Progenitor cell of endocrine pancreas (in vitro differentiated cells): Measurements from ENCODE around the gene CELSR1. TPM values are rescaled to one million over a fixed set of nuclear protein-coding genes. Genes with fewer than 3 reads are reported as not detected.
A peak's percentile ranks its signal among the peaks of the same experiment; 100 is the strongest.

Experiments
- DNase-seq: peaks from one replicate; pipeline ENCODE4 v3.0.0; 2021; ENCODE audit warnings: low spot score; ENCODE audit not compliant: unreplicated experiment
- H3K27ac Mint-ChIP-seq: 2 replicates; pipeline ENCODE4 v1.8.0; 2021; ENCODE audit warnings: mild to moderate bottlenecking, moderate library complexity, mixed read lengths
- H3K27me3 Mint-ChIP-seq: 2 replicates; pipeline ENCODE4 v1.8.0; 2021; ENCODE audit warnings: mixed read lengths
- H3K36me3 Mint-ChIP-seq: 2 replicates; pipeline ENCODE4 v1.8.0; 2022; ENCODE audit warnings: mixed read lengths; ENCODE audit not compliant: insufficient read depth
- H3K4me1 Mint-ChIP-seq: 2 replicates; pipeline ENCODE4 v1.8.0; 2021; ENCODE audit warnings: low read depth, mixed read lengths
- H3K4me3 Mint-ChIP-seq: 2 replicates; pipeline ENCODE4 v1.8.0; 2021; ENCODE audit warnings: low read depth, mild to moderate bottlenecking, moderate library complexity, mixed read lengths
- H3K9me3 Mint-ChIP-seq: 2 replicates; pipeline ENCODE4 v1.8.0; 2021; ENCODE audit warnings: low read depth, mixed read lengths
- CTCF ChIP-seq: fragments of 200-600 bp; sonication (generic); IDR thresholded peaks from one replicate; pipeline ENCODE4 v1.5.0; 2021; ENCODE audit warnings: antibody characterized with exemption, mild to moderate bottlenecking; ENCODE audit not compliant: unreplicated experiment
- total RNA-seq: library from RNA; stranded (reverse); gene quantifications from 2 replicates; pipeline ENCODE4 v1.2.1, GENCODE V29; 2021

CELSR1 gene
- total RNA-seq, 1 donor from 2014 or later: 20.9 TPM

DNA sequence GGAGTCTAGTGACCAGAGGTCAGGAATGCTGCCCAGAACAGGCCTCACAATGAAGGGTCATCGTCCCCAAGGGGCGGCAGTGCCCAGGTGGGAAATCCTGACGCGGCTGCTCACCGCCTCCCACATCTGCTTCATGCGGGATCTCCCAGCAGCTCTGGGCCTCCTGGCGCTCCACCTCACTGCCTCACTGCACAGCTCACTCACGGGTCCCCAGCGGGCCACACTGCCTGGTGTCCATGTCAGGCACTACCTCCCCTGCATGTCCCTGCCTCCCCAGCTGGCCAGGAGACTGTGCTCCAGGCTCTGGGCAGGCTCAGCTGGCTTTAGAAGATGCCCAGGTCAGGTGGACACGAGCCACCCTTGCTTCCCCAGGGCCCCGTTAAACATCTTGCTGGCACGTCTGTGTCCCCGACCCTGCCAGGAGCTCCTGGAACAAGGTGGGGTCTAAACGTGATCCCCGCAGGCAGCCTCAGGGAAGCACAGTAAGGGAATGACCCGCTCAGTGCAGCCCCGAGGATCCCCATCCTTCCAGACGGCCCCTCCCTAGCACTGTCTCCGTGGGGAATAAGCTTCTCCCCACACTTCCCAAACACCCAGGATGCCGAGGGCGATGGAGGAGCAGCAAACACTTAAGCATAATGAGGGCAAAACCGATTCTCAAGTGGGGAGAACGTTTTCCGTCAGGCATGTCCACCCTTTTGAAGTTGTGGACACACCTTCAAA is 108.7 kb downstream of the CELSR1 start:
- peaks cover 16% of the 10 kb centered on the region for H3K9me3 Mint-ChIP-seq
- H3K4me1 Mint-ChIP-seq: no peaks in the 10 kb centered on the region
- DNase-seq: no peak
- no peak for TF ChIP-seq CTCF
- H3K4me3 Mint-ChIP-seq: no peak overlapping the region
- no peaks in the 10 kb centered on the region for H3K27me3 Mint-ChIP-seq
- peaks cover 18% of the 10 kb centered on the region for H3K36me3 Mint-ChIP-seq
- H3K27ac Mint-ChIP-seq: no peak overlapping the region

GRCh38 chr22:46428171-46428570 is 109.2 kb downstream of the CELSR1 start:
- Mint-ChIP-seq H3K4me3 (no peak overlapping the region), H3K4me1 (no peaks in the 10 kb centered on the region), H3K9me3 (peaks cover 16% of the 10 kb centered on the region), H3K36me3 (peaks cover 18% of the 10 kb centered on the region), H3K27ac (no peak overlapping the region), H3K27me3 (no peaks in the 10 kb centered on the region)
- DNase-seq: no peak
- TF ChIP-seq CTCF: no peak

GRCh38 chr22:46425016-46425415 is 112.4 kb downstream of the CELSR1 start:
- TF ChIP-seq CTCF: no peak
- H3K4me3 Mint-ChIP-seq: no peak overlapping the region
- no peaks in the 10 kb centered on the region for H3K4me1 Mint-ChIP-seq
- H3K36me3 Mint-ChIP-seq: peaks cover 17% of the 10 kb centered on the region
- H3K27me3 Mint-ChIP-seq: no peaks in the 10 kb centered on the region
- peaks cover 16% of the 10 kb centered on the region for H3K9me3 Mint-ChIP-seq
- H3K27ac Mint-ChIP-seq: no peak overlapping the region
- no peak for DNase-seq

DNA sequence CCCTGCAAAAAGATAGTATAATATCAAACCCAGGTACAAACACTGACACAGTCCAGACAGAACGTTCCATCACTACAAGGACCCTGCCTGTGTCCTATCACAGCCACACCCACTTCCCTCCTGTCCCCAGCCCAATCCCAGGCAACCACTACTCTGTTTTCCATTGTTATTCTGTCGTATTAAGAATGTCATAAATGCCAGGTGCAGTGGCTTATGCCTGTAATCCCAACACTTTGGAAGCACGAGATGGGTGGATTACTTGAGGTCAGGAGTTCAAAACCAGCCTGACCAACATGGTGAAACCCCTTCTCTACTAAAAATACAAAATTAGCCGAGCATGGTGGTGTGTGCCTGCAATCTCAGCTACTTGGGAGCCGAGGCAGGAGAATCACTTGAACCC is 112.9 kb downstream of the CELSR1 start:
- no peak for TF ChIP-seq CTCF
- Mint-ChIP-seq H3K27ac (peak overlapping the region; percentile 74), H3K4me3 (no peak overlapping the region), H3K27me3 (no peaks in the 10 kb centered on the region), H3K4me1 (no peaks in the 10 kb centered on the region), H3K9me3 (peaks cover 16% of the 10 kb centered on the region), H3K36me3 (peaks cover 17% of the 10 kb centered on the region)
- DNase-seq: no peak

DNA sequence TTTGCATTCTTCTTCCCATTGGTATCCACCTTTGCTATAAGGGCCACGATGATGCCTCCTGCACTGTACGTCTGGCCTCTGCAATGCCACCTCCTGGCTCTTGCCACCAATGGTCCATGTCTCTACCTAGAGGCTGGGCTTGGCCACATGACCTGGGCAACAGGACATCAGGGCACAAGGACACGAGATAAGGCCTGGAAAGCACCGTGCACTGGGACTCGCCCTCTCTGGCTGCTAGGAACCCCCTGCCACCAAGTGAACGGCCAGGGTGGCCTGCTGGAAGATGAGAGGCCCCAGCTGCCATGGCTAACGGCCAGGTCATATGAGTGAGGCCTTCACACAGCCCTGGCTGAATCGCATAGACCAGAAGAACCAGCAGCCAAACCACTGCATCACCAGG is 114.5 kb downstream of the CELSR1 start:
- Mint-ChIP-seq H3K9me3 (peaks cover 16% of the 10 kb centered on the region), H3K36me3 (peaks cover 17% of the 10 kb centered on the region), H3K4me1 (no peaks in the 10 kb centered on the region), H3K27ac (peak overlapping the region; percentile 82), H3K27me3 (no peaks in the 10 kb centered on the region), H3K4me3 (no peak overlapping the region)
- no peak for DNase-seq
- TF ChIP-seq CTCF: no peak
